ENCODE measurements around the gene MTRF1L.

Gene MTRF1L, protein sequence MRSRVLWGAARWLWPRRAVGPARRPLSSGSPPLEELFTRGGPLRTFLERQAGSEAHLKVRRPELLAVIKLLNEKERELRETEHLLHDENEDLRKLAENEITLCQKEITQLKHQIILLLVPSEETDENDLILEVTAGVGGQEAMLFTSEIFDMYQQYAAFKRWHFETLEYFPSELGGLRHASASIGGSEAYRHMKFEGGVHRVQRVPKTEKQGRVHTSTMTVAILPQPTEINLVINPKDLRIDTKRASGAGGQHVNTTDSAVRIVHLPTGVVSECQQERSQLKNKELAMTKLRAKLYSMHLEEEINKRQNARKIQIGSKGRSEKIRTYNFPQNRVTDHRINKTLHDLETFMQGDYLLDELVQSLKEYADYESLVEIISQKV

DNA sequence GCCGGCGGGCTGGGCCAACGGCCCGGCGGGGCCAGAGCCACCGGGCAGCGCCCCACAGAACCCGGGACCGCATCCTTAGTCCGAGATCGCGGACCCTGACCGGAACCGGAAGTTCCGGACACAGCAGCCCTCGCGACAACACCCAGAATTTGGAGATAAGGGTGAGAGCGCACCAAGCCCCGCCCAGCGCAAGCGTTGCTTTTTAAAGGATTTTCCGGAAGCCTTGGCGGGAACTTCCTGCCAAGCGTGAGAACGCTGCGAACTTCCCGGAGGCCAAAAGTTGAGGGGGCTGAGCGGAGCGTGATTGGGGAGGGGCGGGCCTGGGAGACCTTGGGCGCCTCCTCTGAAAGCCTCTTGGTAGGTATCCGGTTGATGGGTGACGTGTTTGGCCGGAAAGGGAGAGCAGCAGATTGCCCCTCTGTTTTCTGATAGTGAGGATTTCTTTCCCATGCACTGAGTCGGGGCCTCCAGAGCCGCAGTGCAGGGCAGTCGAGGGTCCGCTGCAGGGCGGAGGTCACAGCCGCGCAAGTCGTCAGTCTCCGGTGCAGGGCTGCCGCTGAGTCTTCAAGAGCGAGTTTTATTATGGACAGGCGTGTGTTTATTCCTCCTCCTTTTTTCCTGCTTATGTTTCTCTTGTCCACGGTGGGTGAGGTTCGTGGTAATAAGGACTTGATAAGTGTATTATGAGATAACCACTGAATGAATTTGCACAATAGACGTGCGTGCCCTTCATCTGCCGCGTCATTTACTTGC is at the start of gene MTRF1L:
TSS of gene MTRF1L (minus strand) at position 97 of the 753 bp plus-strand sequence. CDS start at position 73, 24 bp downstream.
- TF ChIP-seq, protein P1, sequence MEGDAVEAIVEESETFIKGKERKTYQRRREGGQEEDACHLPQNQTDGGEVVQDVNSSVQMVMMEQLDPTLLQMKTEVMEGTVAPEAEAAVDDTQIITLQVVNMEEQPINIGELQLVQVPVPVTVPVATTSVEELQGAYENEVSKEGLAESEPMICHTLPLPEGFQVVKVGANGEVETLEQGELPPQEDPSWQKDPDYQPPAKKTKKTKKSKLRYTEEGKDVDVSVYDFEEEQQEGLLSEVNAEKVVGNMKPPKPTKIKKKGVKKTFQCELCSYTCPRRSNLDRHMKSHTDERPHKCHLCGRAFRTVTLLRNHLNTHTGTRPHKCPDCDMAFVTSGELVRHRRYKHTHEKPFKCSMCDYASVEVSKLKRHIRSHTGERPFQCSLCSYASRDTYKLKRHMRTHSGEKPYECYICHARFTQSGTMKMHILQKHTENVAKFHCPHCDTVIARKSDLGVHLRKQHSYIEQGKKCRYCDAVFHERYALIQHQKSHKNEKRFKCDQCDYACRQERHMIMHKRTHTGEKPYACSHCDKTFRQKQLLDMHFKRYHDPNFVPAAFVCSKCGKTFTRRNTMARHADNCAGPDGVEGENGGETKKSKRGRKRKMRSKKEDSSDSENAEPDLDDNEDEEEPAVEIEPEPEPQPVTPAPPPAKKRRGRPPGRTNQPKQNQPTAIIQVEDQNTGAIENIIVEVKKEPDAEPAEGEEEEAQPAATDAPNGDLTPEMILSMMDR (IDR thresholded peaks at IDR 0.05; ENCODE audit: low read depth, low read length) = no peak
- DNase-seq (ENCODE audit: extremely low read depth, low read depth) = peak; percentile 92

DNA sequence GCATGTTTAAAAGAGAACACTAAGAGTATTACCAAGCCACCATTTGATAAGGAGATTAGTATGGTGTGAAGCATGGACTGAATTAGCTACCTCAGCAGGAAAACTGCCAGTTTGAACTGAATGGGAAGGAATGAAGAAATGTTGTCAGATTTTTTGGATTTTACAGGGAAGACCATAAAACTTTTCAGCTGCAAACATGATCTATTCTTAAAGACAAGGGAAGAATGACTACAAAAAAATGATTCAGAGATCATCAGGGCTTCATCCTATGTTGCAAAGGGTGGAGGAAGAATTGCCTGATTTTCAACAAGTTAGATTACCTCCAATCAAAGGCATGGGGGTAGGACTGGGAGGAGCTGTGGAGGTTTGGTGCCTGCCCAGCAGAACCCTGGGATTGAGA is 49.3 kb upstream of the MTRF1L start:
- TF ChIP-seq, protein P1 (IDR thresholded peaks at IDR 0.05; ENCODE audit: low read depth, low read length) = no peak
- no peak for DNase-seq (ENCODE audit: extremely low read depth, low read depth)

DNA sequence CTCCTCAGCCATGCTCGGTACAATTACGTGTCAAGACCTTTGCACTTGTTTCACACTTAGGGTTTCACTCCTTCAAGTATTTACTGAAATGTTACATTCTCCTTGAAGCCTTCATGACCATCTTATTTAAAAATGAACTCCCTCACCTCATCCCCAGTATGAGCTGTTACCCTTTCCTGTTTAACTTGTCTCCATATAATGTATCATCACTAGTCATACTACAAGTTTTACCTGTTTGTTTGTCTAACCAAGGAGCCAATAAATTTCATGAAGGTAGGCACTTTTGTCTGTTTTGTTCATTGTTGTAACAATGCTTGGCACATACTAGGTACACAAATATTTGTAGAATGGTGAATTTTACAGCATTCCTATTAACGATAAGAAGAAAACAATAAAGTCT is 46.1 kb upstream of the MTRF1L start:
- TF ChIP-seq, protein P1 (IDR thresholded peaks at IDR 0.05; ENCODE audit: low read depth, low read length) = no peak
- DNase-seq (ENCODE audit: extremely low read depth, low read depth) = no peak

DNA sequence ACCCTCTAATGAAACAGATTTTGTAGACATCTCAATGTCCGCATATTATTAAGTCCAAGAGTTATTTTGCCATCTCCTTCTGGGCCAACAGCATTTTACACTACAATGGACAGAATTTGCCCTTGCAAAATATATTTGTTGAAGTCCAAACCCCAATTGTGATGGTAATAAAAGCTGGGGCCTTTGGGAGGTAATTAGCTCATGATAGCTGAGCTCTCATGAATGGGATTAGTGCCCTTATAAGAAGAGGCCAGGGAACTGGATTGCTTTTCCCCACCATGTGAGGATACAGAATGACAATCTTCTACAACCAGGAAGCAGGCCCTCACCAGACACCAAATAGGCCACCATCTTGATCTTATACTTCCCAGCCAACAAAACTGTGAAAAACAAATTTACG is 44.9 kb upstream of the MTRF1L start:
- TF ChIP-seq, protein P1 (IDR thresholded peaks at IDR 0.05; ENCODE audit: low read depth, low read length) = no peak
- DNase-seq (ENCODE audit: extremely low read depth, low read depth) = no peak

DNA sequence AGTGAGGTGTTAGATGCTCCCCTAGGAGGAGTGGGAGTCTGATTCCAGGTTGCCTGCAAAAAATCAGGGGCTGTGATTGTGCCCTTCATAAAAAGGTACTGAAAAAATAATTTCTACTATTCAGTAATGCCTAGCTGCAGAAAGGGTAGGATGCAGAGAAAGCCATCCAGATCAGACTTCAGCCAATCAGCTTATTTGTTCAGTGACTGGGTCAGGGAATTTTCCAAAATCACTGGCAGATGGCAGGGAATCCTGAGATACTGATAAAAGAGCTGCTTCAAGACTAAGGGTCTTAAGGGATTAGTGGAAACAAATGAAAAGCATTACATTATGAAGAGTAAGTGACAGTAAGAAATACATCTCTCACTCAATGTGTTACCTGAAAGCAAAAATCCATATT is 42.8 kb upstream of the MTRF1L start:
- TF ChIP-seq, protein P1 (IDR thresholded peaks at IDR 0.05; ENCODE audit: low read depth, low read length) = no peak
- DNase-seq (ENCODE audit: extremely low read depth, low read depth) = no peak

DNA sequence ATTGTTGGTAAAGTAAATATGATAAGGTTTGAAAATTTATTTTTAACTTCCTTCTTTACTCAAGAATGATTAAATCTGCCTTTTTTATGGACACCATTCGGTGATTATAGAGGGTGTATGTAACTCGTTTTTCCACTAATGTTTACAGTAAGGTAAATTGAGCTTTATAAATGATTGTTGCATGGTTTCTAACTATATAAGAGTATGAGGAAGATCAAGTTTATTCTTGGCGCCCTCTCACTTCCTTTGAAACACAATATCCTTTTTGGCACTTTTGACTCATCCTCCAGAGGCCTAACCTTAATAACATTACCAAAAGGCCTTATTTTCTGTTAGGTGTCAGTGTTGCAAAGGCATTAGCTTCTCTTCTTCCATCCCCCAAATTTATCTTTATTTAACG is 41.8 kb upstream of the MTRF1L start:
- no peak for DNase-seq (ENCODE audit: extremely low read depth, low read depth)

More for the DNA sequence above, 41.8 kb upstream of the MTRF1L start:
- TF ChIP-seq, protein P1 (IDR thresholded peaks at IDR 0.05; ENCODE audit: low read depth, low read length) = no peak

All from AG09319 (cell line).